ENCODE data around the gene FAM180A. TPM values are rescaled to one million over a fixed set of nuclear protein-coding genes. Genes with fewer than 3 reads are reported as not detected.

Gene FAM180A
- polyA plus RNA-seq, 5 donors: 0.09 to 0.24 (median 0.21) TPM

- DNase-seq: no peak
Measured at GRCh38 chr7:135683609-135684008, 65.0 kb downstream of the FAM180A start.

- no peak for DNase-seq
Measured at GRCh38 chr7:135682191-135682590, 66.4 kb downstream of the FAM180A start.

- DNase-seq: no peak
Measured at GRCh38 chr7:135681762-135682161, 66.9 kb downstream of the FAM180A start.

Other genes with a start within 250 kb of the FAM180A start
- gene CNOT4, start 238.7 kb downstream of the FAM180A start, polyA plus RNA-seq (ENCODE audit: insufficient read depth in 1 of 5, insufficient read length in 5 of 5, low replicate concordance in 1 of 5): 10 to 100 TPM; 27.5 to 36.6 (median 33.1) TPM
- gene NUP205, start 190.9 kb downstream of the FAM180A start, polyA plus RNA-seq (ENCODE audit: insufficient read depth in 1 of 5, insufficient read length in 5 of 5, low replicate concordance in 1 of 5): 10 to 100 TPM; 66.7 to 81.1 (median 72.4) TPM
- gene STMP1, start 86.3 kb downstream of the FAM180A start, polyA plus RNA-seq (ENCODE audit: insufficient read depth in 1 of 5, insufficient read length in 5 of 5, low replicate concordance in 1 of 5): 10 to 100 TPM; 65.9 to 77.7 (median 77.2) TPM
- 1 to 10 TPM; 3.0 to 5.9 (median 4.9) TPM for gene SLC13A4, start 20.6 kb downstream of the FAM180A start, polyA plus RNA-seq (ENCODE audit: insufficient read depth in 1 of 5, insufficient read length in 5 of 5, low replicate concordance in 1 of 5)
- 100 to 1,000 TPM; 101 to 140 (median 118) TPM for gene MTPN, start 228.5 kb upstream of the FAM180A start, polyA plus RNA-seq (ENCODE audit: insufficient read depth in 1 of 5, insufficient read length in 5 of 5, low replicate concordance in 1 of 5)